ENCODE data around the gene LAMA3.
"Not testable (repeated sequence)": the region's sequence is repeated elsewhere in the genome, so short reads cannot be mapped to it uniquely, and the experiment has no call there.

Gene LAMA3

DNA sequence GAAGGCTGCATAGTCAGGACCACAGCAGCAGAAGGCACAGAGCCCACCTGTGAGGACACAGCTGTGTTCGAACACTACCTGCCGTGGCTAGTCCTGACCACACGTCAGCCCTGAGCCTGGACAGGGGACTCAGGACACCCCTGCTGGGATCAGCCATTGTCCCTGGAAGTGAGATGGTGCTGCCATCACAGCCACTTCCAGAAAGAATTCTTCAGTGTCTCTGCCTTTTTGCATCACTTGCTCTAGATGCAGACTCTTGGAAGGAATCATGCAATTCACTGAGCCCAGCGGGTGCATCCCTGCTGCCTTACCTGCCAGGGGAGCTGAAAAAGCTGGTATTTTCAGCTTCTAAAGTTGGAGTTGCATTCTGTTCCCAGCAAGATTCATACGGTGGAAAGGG is 49.3 kb downstream of the LAMA3 start:
- H3K4me3 ChIP-seq (ENCODE audit: low read depth, low read length): no peak overlapping the region
- in situ Hi-C loops (cut with HindIII; ENCODE audit: low sequenced_read_pairs): no loop called here
- TF ChIP-seq, protein P1, sequence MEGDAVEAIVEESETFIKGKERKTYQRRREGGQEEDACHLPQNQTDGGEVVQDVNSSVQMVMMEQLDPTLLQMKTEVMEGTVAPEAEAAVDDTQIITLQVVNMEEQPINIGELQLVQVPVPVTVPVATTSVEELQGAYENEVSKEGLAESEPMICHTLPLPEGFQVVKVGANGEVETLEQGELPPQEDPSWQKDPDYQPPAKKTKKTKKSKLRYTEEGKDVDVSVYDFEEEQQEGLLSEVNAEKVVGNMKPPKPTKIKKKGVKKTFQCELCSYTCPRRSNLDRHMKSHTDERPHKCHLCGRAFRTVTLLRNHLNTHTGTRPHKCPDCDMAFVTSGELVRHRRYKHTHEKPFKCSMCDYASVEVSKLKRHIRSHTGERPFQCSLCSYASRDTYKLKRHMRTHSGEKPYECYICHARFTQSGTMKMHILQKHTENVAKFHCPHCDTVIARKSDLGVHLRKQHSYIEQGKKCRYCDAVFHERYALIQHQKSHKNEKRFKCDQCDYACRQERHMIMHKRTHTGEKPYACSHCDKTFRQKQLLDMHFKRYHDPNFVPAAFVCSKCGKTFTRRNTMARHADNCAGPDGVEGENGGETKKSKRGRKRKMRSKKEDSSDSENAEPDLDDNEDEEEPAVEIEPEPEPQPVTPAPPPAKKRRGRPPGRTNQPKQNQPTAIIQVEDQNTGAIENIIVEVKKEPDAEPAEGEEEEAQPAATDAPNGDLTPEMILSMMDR (IDR thresholded peaks at IDR 0.05; ENCODE audit: low read depth, low read length, missing control alignments): no peak
- DNase-seq (ENCODE audit: low read depth): no peak

GRCh38 chr18:23740105-23740830 is 51.0 kb downstream of the LAMA3 start:
- TF ChIP-seq, protein P1 (IDR thresholded peaks at IDR 0.05; ENCODE audit: low read depth, low read length, missing control alignments): no peak
- in situ Hi-C loops (cut with HindIII; ENCODE audit: low sequenced_read_pairs): no loop called here
- no peak overlapping the region for H3K4me3 ChIP-seq (ENCODE audit: low read depth, low read length)
- DNase-seq (ENCODE audit: low read depth): no peak

DNA sequence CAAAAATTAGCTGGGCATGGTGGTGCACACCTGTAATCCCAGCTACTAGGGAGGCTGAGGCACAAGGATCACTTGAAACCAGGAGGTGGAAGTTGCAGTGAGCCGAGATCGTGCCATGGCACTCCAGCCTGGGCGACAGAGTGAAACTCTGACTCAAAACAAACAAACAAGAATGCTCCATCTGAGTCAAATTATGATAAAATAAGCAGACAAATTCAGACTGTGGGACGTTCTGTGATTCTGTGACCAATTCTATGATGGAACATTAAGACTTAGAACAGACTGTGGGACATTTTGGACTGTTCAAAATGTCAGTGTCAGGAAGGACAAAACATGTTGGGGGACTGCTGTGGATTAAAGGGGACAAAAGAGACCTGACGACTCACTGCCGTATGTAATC is 52.7 kb downstream of the LAMA3 start:
- in situ Hi-C loops (cut with HindIII; ENCODE audit: low sequenced_read_pairs); DNase-seq (ENCODE audit: low read depth); H3K4me3 ChIP-seq (ENCODE audit: low read depth, low read length): not testable (repeated sequence)

GRCh38 chr18:23743733-23744333 is 54.6 kb downstream of the LAMA3 start:
- TF ChIP-seq, protein P1 (IDR thresholded peaks at IDR 0.05; ENCODE audit: low read depth, low read length, missing control alignments): no peak
- H3K4me3 ChIP-seq (ENCODE audit: low read depth, low read length): no peak overlapping the region
- DNase-seq (ENCODE audit: low read depth): no peak
- in situ Hi-C loops (cut with HindIII; ENCODE audit: low sequenced_read_pairs): no loop called here

- DNase-seq (ENCODE audit: low read depth): no peak
- TF ChIP-seq, protein P1 (IDR thresholded peaks at IDR 0.05; ENCODE audit: low read depth, low read length, missing control alignments): no peak
- in situ Hi-C loops (cut with HindIII; ENCODE audit: low sequenced_read_pairs): no loop called here
- H3K4me3 ChIP-seq (ENCODE audit: low read depth, low read length): no peak overlapping the region
Observed at GRCh38 chr18:23745366-23745765, 56.1 kb downstream of the LAMA3 start.

GRCh38 chr18:23746851-23747250 is 57.6 kb downstream of the LAMA3 start:
- no peak for DNase-seq (ENCODE audit: low read depth)
- TF ChIP-seq, protein P1 (IDR thresholded peaks at IDR 0.05; ENCODE audit: low read depth, low read length, missing control alignments): no peak
- in situ Hi-C loops (cut with HindIII; ENCODE audit: low sequenced_read_pairs): no loop called here
- H3K4me3 ChIP-seq (ENCODE audit: low read depth, low read length): no peak overlapping the region

DNA sequence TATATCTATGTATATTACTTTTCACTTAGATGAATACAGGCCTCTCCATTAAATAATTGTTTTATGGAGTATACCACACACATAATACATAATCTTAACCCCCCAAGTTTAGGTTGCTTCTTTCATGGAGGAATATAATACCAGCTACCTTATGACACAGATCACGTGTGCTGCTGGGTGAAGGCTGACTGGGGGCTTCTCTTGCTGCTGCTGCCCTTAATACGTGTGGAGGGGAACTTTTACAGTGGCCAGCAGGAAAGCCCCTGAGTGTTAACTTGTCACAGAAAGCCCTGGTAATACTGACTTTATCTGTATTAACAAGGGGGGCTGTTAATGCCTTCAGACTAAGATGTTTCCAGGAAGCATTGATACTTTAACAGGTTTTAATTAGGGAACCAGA is 63.1 kb downstream of the LAMA3 start:
- H3K4me3 ChIP-seq (ENCODE audit: low read depth, low read length): no peak overlapping the region
- no peak for DNase-seq (ENCODE audit: low read depth)
- in situ Hi-C loops (cut with HindIII; ENCODE audit: low sequenced_read_pairs): no loop called here
- TF ChIP-seq, protein P1 (IDR thresholded peaks at IDR 0.05; ENCODE audit: low read depth, low read length, missing control alignments): no peak
